NB4 (cell line): ENCODE data around the gene DLG2.
A peak's percentile ranks its signal among the peaks of the same experiment; 100 is the strongest.

Source experiments
- CTCF ChIP-seq: IDR thresholded peaks from one replicate; pipeline ENCODE4 v1.5.1; 2012; ENCODE audit warnings: low read depth, low read length
- POLR2A ChIP-seq: IDR thresholded peaks from 2 replicates; pipeline ENCODE4 v1.6.1; 2011; ENCODE audit warnings: mild to moderate bottlenecking; ENCODE audit not compliant: insufficient read length; ENCODE audit errors: extremely low read depth

GRCh38 chr11:83827940-83828554 lies 1799.1 kb downstream of the DLG2 start:
- TF ChIP-seq CTCF, result peak; percentile 48
- no peak for TF ChIP-seq POLR2A
